ENCODE results near the gene KLF7. TPM values are rescaled to one million over a fixed set of nuclear protein-coding genes. Genes with fewer than 3 reads are reported as not detected.

Gene KLF7
- total and polyA plus RNA-seq, 5 donors from 2014 or later = 5.9 to 64.3 (median 9.3) TPM

GRCh38 chr2:207088276-207088675, 77.5 kb downstream of the KLF7 start:
- no peak overlapping the region for H3K4me3 Mint-ChIP-seq
- Histone ChIP-seq H3K27me3 (ENCODE audit: control insufficient read depth, insufficient read depth, low read length) (no peaks in the 10 kb centered on the region), H3K4me3 (ENCODE audit: low read depth, low read length) (no peak overlapping the region), H3K36me3 (ENCODE audit: control insufficient read depth, insufficient read depth, low read length) (peaks cover 12% of the 10 kb centered on the region), H3K27ac (ENCODE audit: insufficient read depth, low read length, poor library complexity, severe bottlenecking) (no peak overlapping the region), H3K4me1 (ENCODE audit: control insufficient read depth, insufficient read depth, low read length, poor library complexity, severe bottlenecking) (no peaks in the 10 kb centered on the region), H3K9me3 (ENCODE audit: control insufficient read depth in 2 of 2, low read length in 2 of 2) (no peaks in the 10 kb centered on the region)
- ATAC-seq (ENCODE audit: low read depth in 2 of 2) = no peak
- H3K4me1 Mint-ChIP-seq = peaks cover 4 to 39% (median 14%) of the 10 kb centered on the region in 4 donors
- H3K27me3 Mint-ChIP-seq = no peaks in the 10 kb centered on the region
- peak overlapping the region in 1 of 3 donors; percentile 75 for H3K27ac Mint-ChIP-seq
- DNase-seq = no peak
- H3K36me3 Mint-ChIP-seq = peaks cover 34% of the 10 kb centered on the region
- peaks cover 0 to 4% (median 0%) of the 10 kb centered on the region in 7 donors for H3K9me3 Mint-ChIP-seq

- H3K27ac Mint-ChIP-seq = no peak overlapping the region
- Histone ChIP-seq H3K36me3 (ENCODE audit: control insufficient read depth, insufficient read depth, low read length) (peaks cover 15% of the 10 kb centered on the region), H3K27me3 (ENCODE audit: control insufficient read depth, insufficient read depth, low read length) (no peaks in the 10 kb centered on the region), H3K4me3 (ENCODE audit: low read depth, low read length) (no peak overlapping the region), H3K9me3 (ENCODE audit: control insufficient read depth in 2 of 2, low read length in 2 of 2) (no peaks in the 10 kb centered on the region), H3K27ac (ENCODE audit: insufficient read depth, low read length, poor library complexity, severe bottlenecking) (no peak overlapping the region), H3K4me1 (ENCODE audit: control insufficient read depth, insufficient read depth, low read length, poor library complexity, severe bottlenecking) (no peaks in the 10 kb centered on the region)
- H3K36me3 Mint-ChIP-seq = peaks cover 41% of the 10 kb centered on the region
- ATAC-seq (ENCODE audit: low read depth in 2 of 2) (no peak), DNase-seq (no peak)
- H3K4me1 Mint-ChIP-seq = peaks cover 4 to 38% (median 12%) of the 10 kb centered on the region in 4 donors
- H3K27me3 Mint-ChIP-seq = no peaks in the 10 kb centered on the region
- H3K9me3 Mint-ChIP-seq = peaks cover 0 to 3% (median 0%) of the 10 kb centered on the region in 7 donors
- H3K4me3 Mint-ChIP-seq = no peak overlapping the region
Measured at GRCh38 chr2:207087046-207087902, 78.5 kb downstream of the KLF7 start.

GRCh38 chr2:207086136-207086535, 79.6 kb downstream of the KLF7 start:
- H3K4me1 Mint-ChIP-seq = peaks cover 0 to 34% (median 8%) of the 10 kb centered on the region in 4 donors
- peak overlapping the region in 1 of 3 donors; percentile 15 for H3K27ac Mint-ChIP-seq
- Histone ChIP-seq H3K4me3 (ENCODE audit: low read depth, low read length) (no peak overlapping the region), H3K4me1 (ENCODE audit: control insufficient read depth, insufficient read depth, low read length, poor library complexity, severe bottlenecking) (no peaks in the 10 kb centered on the region), H3K27ac (ENCODE audit: insufficient read depth, low read length, poor library complexity, severe bottlenecking) (no peak overlapping the region), H3K36me3 (ENCODE audit: control insufficient read depth, insufficient read depth, low read length) (peaks cover 26% of the 10 kb centered on the region), H3K27me3 (ENCODE audit: control insufficient read depth, insufficient read depth, low read length) (no peaks in the 10 kb centered on the region), H3K9me3 (ENCODE audit: control insufficient read depth in 2 of 2, low read length in 2 of 2) (no peaks in the 10 kb centered on the region)
- no peaks in the 10 kb centered on the region for H3K27me3 Mint-ChIP-seq
- peaks cover 51% of the 10 kb centered on the region for H3K36me3 Mint-ChIP-seq
- no peak for DNase-seq
- H3K4me3 Mint-ChIP-seq = no peak overlapping the region
- ATAC-seq (ENCODE audit: low read depth in 2 of 2) = no peak
- peaks cover 0 to 2% (median 0%) of the 10 kb centered on the region in 7 donors for H3K9me3 Mint-ChIP-seq

- Mint-ChIP-seq H3K36me3 (peaks cover 62% of the 10 kb centered on the region), H3K27ac (no peak overlapping the region), H3K9me3 (peaks cover 0 to 2% (median 0%) of the 10 kb centered on the region in 7 donors), H3K4me1 (peaks cover 0 to 24% (median 4%) of the 10 kb centered on the region in 4 donors), H3K4me3 (no peak overlapping the region), H3K27me3 (no peaks in the 10 kb centered on the region)
- no peaks in the 10 kb centered on the region for H3K9me3 ChIP-seq (ENCODE audit: control insufficient read depth in 2 of 2, low read length in 2 of 2)
- DNase-seq (no peak), ATAC-seq (ENCODE audit: low read depth in 2 of 2) (no peak)
- H3K4me3 ChIP-seq (ENCODE audit: low read depth, low read length) = no peak overlapping the region
- H3K36me3 ChIP-seq (ENCODE audit: control insufficient read depth, insufficient read depth, low read length) = peaks cover 36% of the 10 kb centered on the region
- no peaks in the 10 kb centered on the region for H3K27me3 ChIP-seq (ENCODE audit: control insufficient read depth, insufficient read depth, low read length)
- H3K27ac ChIP-seq (ENCODE audit: insufficient read depth, low read length, poor library complexity, severe bottlenecking) = no peak overlapping the region
- no peaks in the 10 kb centered on the region for H3K4me1 ChIP-seq (ENCODE audit: control insufficient read depth, insufficient read depth, low read length, poor library complexity, severe bottlenecking)
Measured at GRCh38 chr2:207085110-207085509, 80.6 kb downstream of the KLF7 start.

GRCh38 chr2:207083361-207084110, 82.2 kb downstream of the KLF7 start:
- ATAC-seq (ENCODE audit: low read depth in 2 of 2) = no peak
- Histone ChIP-seq H3K9me3 (ENCODE audit: control insufficient read depth in 2 of 2, low read length in 2 of 2) (no peaks in the 10 kb centered on the region), H3K36me3 (ENCODE audit: control insufficient read depth, insufficient read depth, low read length) (peaks cover 42% of the 10 kb centered on the region), H3K4me1 (ENCODE audit: control insufficient read depth, insufficient read depth, low read length, poor library complexity, severe bottlenecking) (no peaks in the 10 kb centered on the region), H3K4me3 (ENCODE audit: low read depth, low read length) (no peak overlapping the region), H3K27ac (ENCODE audit: insufficient read depth, low read length, poor library complexity, severe bottlenecking) (no peak overlapping the region), H3K27me3 (ENCODE audit: control insufficient read depth, insufficient read depth, low read length) (no peaks in the 10 kb centered on the region)
- Mint-ChIP-seq H3K27ac (peak overlapping the region in 1 of 3 donors; percentile 6), H3K36me3 (peaks cover 73% of the 10 kb centered on the region), H3K4me1 (peaks cover 0 to 9% (median under 1%) of the 10 kb centered on the region in 4 donors), H3K4me3 (no peak overlapping the region), H3K27me3 (no peaks in the 10 kb centered on the region), H3K9me3 (peaks cover 0 to 2% (median 0%) of the 10 kb centered on the region in 7 donors)
- no peak for DNase-seq

GRCh38 chr2:207082619-207083018, 83.1 kb downstream of the KLF7 start:
- H3K4me3 ChIP-seq (ENCODE audit: low read depth, low read length) = no peak overlapping the region
- peaks cover 42% of the 10 kb centered on the region for H3K36me3 ChIP-seq (ENCODE audit: control insufficient read depth, insufficient read depth, low read length)
- ATAC-seq (ENCODE audit: low read depth in 2 of 2) (no peak), DNase-seq (no peak)
- H3K4me1 ChIP-seq (ENCODE audit: control insufficient read depth, insufficient read depth, low read length, poor library complexity, severe bottlenecking) = no peaks in the 10 kb centered on the region
- Mint-ChIP-seq H3K4me3 (no peak overlapping the region), H3K36me3 (peaks cover 73% of the 10 kb centered on the region), H3K27ac (no peak overlapping the region), H3K4me1 (peaks cover 0 to 7% (median under 1%) of the 10 kb centered on the region in 4 donors), H3K9me3 (peaks cover 0 to 2% (median 0%) of the 10 kb centered on the region in 7 donors), H3K27me3 (no peaks in the 10 kb centered on the region)
- H3K9me3 ChIP-seq (ENCODE audit: control insufficient read depth in 2 of 2, low read length in 2 of 2) = no peaks in the 10 kb centered on the region
- H3K27ac ChIP-seq (ENCODE audit: insufficient read depth, low read length, poor library complexity, severe bottlenecking) = no peak overlapping the region
- H3K27me3 ChIP-seq (ENCODE audit: control insufficient read depth, insufficient read depth, low read length) = no peaks in the 10 kb centered on the region

GRCh38 chr2:207078186-207078798, 87.5 kb downstream of the KLF7 start:
- Mint-ChIP-seq H3K4me1 (peaks cover 9 to 28% (median 25%) of the 10 kb centered on the region in 4 donors), H3K9me3 (peaks cover 0 to 1% (median 0%) of the 10 kb centered on the region in 7 donors), H3K36me3 (peaks cover 50% of the 10 kb centered on the region), H3K27ac (no peak overlapping the region), H3K27me3 (peaks cover 10% of the 10 kb centered on the region), H3K4me3 (no peak overlapping the region)
- Histone ChIP-seq H3K4me3 (ENCODE audit: low read depth, low read length) (no peak overlapping the region), H3K27me3 (ENCODE audit: control insufficient read depth, insufficient read depth, low read length) (peaks cover 3% of the 10 kb centered on the region), H3K4me1 (ENCODE audit: control insufficient read depth, insufficient read depth, low read length, poor library complexity, severe bottlenecking) (peaks cover 13% of the 10 kb centered on the region), H3K36me3 (ENCODE audit: control insufficient read depth, insufficient read depth, low read length) (peaks cover 30% of the 10 kb centered on the region), H3K9me3 (ENCODE audit: control insufficient read depth in 2 of 2, low read length in 2 of 2) (no peaks in the 10 kb centered on the region), H3K27ac (ENCODE audit: insufficient read depth, low read length, poor library complexity, severe bottlenecking) (no peak overlapping the region)
- no peak for ATAC-seq (ENCODE audit: low read depth in 2 of 2)
- DNase-seq = no peak
